A549 (cell line): ENCODE results near the gene VPS18.

Experiments used
- BHLHE40 ChIP-seq: IDR thresholded peaks from 2 replicates; pipeline ENCODE4 v1.6.1; 2012; ENCODE audit warnings: low read depth, low read length, inconsistent platforms
- CTCF ChIP-seq: fragments of >200 bp; sonication (Bioruptor Twin); formaldehyde crosslinking; IDR thresholded peaks from 3 replicates; pipeline ENCODE4 v1.5.1; 2016
- EP300 ChIP-seq, 2 experiments: fragments of >200 bp; sonication (Bioruptor Twin); formaldehyde crosslinking; IDR thresholded peaks; 2 replicates in 1 of 2; 3 replicates in 1 of 2; pipeline ENCODE4 v1.6.1; 2016 to 2017
- FOSL2 ChIP-seq, 2 experiments: fragments of 450-650 bp in 1 of 2; fragments of >200 bp in 1 of 2; sonication (Bioruptor Twin) in 1 of 2; formaldehyde crosslinking; IDR thresholded peaks; 2 replicates each; pipeline versions ENCODE4 v1.5.0 to v1.6.1; 2016 to 2020; ENCODE audit warnings: mild to moderate bottlenecking in 1 of 2, moderate library complexity in 1 of 2
- MYC ChIP-seq: IDR thresholded peaks from 2 replicates; pipeline ENCODE4 v1.6.1; 2012; ENCODE audit warnings: mild to moderate bottlenecking, inconsistent platforms, low read length, improper control_type of control experiment, borderline replicate concordance
- POLR2A ChIP-seq: IDR thresholded peaks from 2 replicates; pipeline ENCODE4 v1.6.1; 2012; ENCODE audit warnings: mild to moderate bottlenecking, low read length
- RAD21 ChIP-seq, 2 experiments: fragments of >200 bp in 1 of 2; sonication (Bioruptor Twin) in 1 of 2; formaldehyde crosslinking in 1 of 2; IDR thresholded peaks in 1 of 2; conservative IDR thresholded peaks in 1 of 2; 2 replicates in 1 of 2; 3 replicates in 1 of 2; pipeline ENCODE4 v1.6.1; 2012 to 2018; ENCODE audit warnings: inconsistent platforms in 1 of 2
- RCOR1 ChIP-seq: fragments of 150-350 bp; IDR thresholded peaks from 2 replicates; pipeline ENCODE4 v1.6.1; 2014; ENCODE audit warnings: antibody characterized with exemption, low read length, low read depth
- SMC3 ChIP-seq: fragments of >200 bp; sonication (Bioruptor Twin); formaldehyde crosslinking; IDR thresholded peaks from 3 replicates; pipeline ENCODE4 v1.6.1; 2018; ENCODE audit warnings: inconsistent platforms

GRCh38 chr15:40877694-40878093 is 16.6 kb upstream of the VPS18 start:
- TF ChIP-seq RAD21 (conservative IDR thresholded peaks at IDR 0.05 in 1 of 2, IDR thresholded peaks at IDR 0.05 in 1 of 2) (no peak), SMC3 (no peak), CTCF (no peak), RCOR1 (no peak), EP300 (IDR thresholded peaks at IDR 0.05) (no peak), BHLHE40 (no peak), FOSL2 (IDR thresholded peaks at IDR 0.05) (no peak), FOSL2 (CRISPR knock-in tag; IDR thresholded peaks at IDR 0.05) (no peak), POLR2A (no peak), MYC (no peak)
